ENCODE results near the gene PTPRCAP. TPM values are rescaled to one million over a fixed set of nuclear protein-coding genes. Genes with fewer than 3 reads are reported as not detected.
A peak's percentile ranks its signal among the peaks of the same experiment; 100 is the strongest.
"Not testable (repeated sequence)": the region's sequence is repeated elsewhere in the genome, so short reads cannot be mapped to it uniquely, and the experiment has no call there.

Gene PTPRCAP
- polyA plus RNA-seq, 3 donors from 2014 or later: 1,315 to 1,354 (median 1,351) TPM

DNA sequence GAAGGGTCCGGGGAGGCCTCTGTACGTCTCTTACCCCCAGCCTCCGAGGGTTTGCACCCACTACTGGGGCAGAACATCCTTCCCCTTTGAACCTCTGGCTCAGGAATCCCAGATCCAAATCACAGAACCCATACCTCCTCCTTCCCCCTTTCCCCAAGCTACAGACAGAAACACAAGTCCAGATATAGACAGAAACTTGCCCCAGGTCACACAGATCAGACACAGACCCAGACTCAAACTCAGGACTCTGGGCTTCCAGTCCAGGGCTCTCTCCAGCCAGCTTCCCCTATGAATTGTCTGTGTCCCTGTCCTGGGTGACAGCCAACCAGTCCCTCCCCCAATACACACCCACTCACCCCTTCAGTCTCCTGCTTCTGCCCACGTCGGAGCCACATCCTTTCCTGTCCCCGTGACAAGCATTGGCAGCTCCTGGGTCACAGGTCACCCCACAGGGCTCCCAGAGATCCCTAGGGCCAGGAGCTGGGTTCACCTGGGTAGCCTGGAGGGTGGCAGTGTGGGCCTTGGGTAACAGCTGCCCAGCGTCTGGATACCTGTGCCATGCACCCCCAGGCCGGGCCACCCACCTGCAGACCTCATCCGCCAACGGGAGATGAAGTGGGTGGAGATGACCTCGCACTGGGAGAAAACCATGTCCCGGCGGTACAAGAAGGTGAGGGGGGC, 32.8 kb downstream of the PTPRCAP start:
- Mint-ChIP-seq H3K4me1 (peaks cover 59 to 79% of the 10 kb centered on the region in 2 donors), H3K27ac (peak overlapping the region; percentile 91 to 98 (median 96)), H3K9me3 (no peaks in the 10 kb centered on the region), H3K4me3 (peak overlapping the region; percentile 95 to 99 (median 98)), H3K27me3 (ENCODE audit: low read depth in 3 of 3) (peaks cover 3 to 12% (median 10%) of the 10 kb centered on the region in 3 donors), H3K36me3 (peaks cover 4 to 23% (median 5%) of the 10 kb centered on the region in 3 donors)
- DNase-seq: peak in 2 of 3 donors; percentile 57

DNA sequence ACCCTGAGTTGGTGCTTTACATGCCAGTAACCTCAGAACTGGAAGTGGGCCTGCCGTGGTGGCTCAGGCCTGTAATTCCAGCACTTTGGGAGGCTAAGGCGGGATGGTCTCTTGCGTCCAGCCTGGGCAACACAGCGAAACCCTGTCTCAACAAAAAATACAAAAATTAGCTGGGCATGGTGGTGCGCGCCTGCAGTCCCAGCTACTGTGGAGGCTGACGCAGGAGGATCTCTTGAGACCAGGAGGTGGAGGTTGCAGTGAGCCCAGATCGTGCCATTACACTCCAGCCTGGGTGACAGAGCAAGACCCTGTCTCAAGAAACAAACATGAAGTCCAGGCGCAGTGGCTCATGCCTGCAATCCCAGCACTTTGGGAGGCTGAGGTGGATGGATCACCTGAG, 34.4 kb downstream of the PTPRCAP start:
- Mint-ChIP-seq H3K4me1 (peaks cover 48 to 75% of the 10 kb centered on the region in 2 donors), H3K27ac (peak overlapping the region; percentile 91 to 98 (median 94)), H3K4me3 (peak overlapping the region; percentile 95 to 99 (median 98)), H3K36me3 (peaks cover 4 to 23% (median 5%) of the 10 kb centered on the region in 3 donors)
- H3K27me3 Mint-ChIP-seq (ENCODE audit: low read depth in 3 of 3); H3K9me3 Mint-ChIP-seq; DNase-seq: not testable (repeated sequence)

DNA sequence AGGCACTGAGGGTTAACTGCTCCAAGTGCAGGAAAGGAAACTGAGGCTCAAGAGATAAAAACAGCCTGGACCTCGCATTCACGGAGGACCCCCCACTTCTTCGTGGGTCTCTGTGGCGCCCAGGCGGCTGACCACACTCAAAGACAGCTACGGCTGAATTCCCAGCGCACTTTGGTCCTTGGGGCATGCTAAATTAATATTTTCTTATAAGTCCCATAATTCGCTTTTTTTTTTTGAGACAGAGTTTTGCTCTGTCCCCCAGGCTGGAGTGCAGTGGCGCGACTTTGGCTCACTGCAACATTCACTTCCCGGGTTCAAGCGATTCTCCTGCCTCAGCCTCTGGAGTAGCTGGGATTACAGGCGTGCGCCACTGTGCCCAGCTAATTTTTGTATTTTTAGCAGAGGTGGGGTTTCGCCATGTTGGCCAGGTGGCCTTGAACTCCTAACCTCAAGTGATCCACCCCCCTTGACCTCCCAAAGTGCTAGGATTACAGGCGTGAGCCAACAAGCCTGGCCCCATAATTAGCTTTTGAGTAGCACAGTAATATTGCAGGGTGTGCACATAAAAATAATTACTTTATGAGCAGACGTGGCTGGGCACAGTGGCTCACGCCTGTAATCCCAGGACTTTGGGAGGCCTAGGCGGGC, 35.2 kb downstream of the PTPRCAP start:
- not testable (repeated sequence) for DNase-seq; H3K27me3 Mint-ChIP-seq (ENCODE audit: low read depth in 3 of 3); H3K9me3 Mint-ChIP-seq
- peak overlapping the region; percentile 73 to 97 (median 91) for H3K27ac Mint-ChIP-seq
- peaks cover 4 to 28% (median 4%) of the 10 kb centered on the region in 3 donors for H3K36me3 Mint-ChIP-seq
- peaks cover 48 to 74% of the 10 kb centered on the region in 2 donors for H3K4me1 Mint-ChIP-seq
- peak overlapping the region; percentile 79 to 99 (median 96) for H3K4me3 Mint-ChIP-seq

DNA sequence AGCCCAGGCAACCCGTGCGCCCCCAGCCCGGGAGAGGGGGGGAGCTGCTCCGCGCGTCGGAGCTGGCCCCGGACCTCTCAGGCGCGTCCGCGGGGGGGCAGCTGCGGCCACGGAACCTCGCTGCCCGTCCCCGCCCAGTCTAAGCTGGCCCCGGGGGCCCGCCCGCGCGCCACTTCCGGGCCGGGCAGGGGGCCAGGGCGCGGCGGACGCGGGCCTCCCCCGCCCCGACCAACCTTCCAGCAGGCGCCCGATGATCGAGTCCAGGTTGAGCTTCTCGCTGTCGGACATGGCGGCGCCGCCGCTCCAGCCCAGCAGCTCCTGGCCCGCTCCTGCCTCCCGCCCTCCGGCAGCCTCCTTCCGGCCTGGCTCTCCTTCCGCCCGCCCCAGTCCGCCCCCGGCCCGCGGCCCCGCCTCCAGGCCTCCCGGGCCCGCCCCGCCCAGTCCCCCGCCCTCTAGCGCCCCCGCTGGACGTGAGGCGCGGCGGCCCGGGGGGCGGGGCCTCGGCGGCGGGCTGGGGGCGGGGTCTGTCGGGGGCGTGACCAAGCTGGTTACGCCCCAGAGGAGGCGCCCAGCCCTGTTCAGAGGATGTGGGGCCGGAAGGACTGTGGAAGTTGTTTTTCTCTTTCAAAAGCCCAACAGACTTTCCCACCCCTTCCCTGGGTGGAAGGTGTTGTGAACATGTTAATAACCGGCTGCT, 35.8 kb downstream of the PTPRCAP start, which contains the start of gene PPP1CA:
TSS of gene PPP1CA (minus strand) at position 364 of the 697 bp plus-strand sequence. CDS start at position 288, 76 bp downstream.
- H3K4me3 Mint-ChIP-seq: peak within 1 kb of the TSS; percentile 85 to 99 (median 96)
- peaks cover 0 to 23% (median 4%) of the 10 kb centered on the region in 3 donors for H3K36me3 Mint-ChIP-seq
- DNase-seq: peak; percentile 93 to 94 (median 94)
- no peaks in the 10 kb centered on the region for H3K9me3 Mint-ChIP-seq
- H3K4me1 Mint-ChIP-seq: peaks cover 48 to 72% of the 10 kb centered on the region in 2 donors
- H3K27ac Mint-ChIP-seq: peak within 1 kb of the TSS; percentile 81 to 97 (median 91)
- H3K27me3 Mint-ChIP-seq (ENCODE audit: low read depth in 3 of 3): peaks cover 2 to 9% (median 6%) of the 10 kb centered on the region in 3 donors

GRCh38 chr11:67400942-67401494, 36.5 kb downstream of the PTPRCAP start:
- no peak for DNase-seq
- H3K4me1 Mint-ChIP-seq: peaks cover 48 to 69% of the 10 kb centered on the region in 2 donors
- no peaks in the 10 kb centered on the region for H3K9me3 Mint-ChIP-seq

GRCh38 chr11:67400251-67400941, 37.1 kb downstream of the PTPRCAP start:
- H3K9me3 Mint-ChIP-seq: no peaks in the 10 kb centered on the region
- H3K4me3 Mint-ChIP-seq: peak overlapping the region; percentile 84 to 95 (median 90)
- DNase-seq: peak in 1 of 3 donors; percentile 35
- peaks cover 2 to 9% (median 7%) of the 10 kb centered on the region in 3 donors for H3K27me3 Mint-ChIP-seq (ENCODE audit: low read depth in 3 of 3)
- peaks cover 0 to 18% (median 4%) of the 10 kb centered on the region in 3 donors for H3K36me3 Mint-ChIP-seq
- H3K4me1 Mint-ChIP-seq: peaks cover 46 to 64% of the 10 kb centered on the region in 2 donors
- peak overlapping the region; percentile 81 to 92 (median 84) for H3K27ac Mint-ChIP-seq

More at GRCh38 chr11:67400942-67401494, 36.5 kb downstream of the PTPRCAP start:
- peak overlapping the region; percentile 84 to 95 (median 90) for H3K4me3 Mint-ChIP-seq
- H3K27ac Mint-ChIP-seq: peak overlapping the region; percentile 81 to 92 (median 84)
- H3K36me3 Mint-ChIP-seq: peaks cover 0 to 20% (median 4%) of the 10 kb centered on the region in 3 donors
- peaks cover 2 to 9% (median 7%) of the 10 kb centered on the region in 3 donors for H3K27me3 Mint-ChIP-seq (ENCODE audit: low read depth in 3 of 3)

- DNase-seq: no peak
- Mint-ChIP-seq H3K4me1 (peaks cover 40 to 54% of the 10 kb centered on the region in 2 donors), H3K9me3 (no peaks in the 10 kb centered on the region)
Measured at GRCh38 chr11:67398661-67399563, 38.6 kb downstream of the PTPRCAP start.

DNA sequence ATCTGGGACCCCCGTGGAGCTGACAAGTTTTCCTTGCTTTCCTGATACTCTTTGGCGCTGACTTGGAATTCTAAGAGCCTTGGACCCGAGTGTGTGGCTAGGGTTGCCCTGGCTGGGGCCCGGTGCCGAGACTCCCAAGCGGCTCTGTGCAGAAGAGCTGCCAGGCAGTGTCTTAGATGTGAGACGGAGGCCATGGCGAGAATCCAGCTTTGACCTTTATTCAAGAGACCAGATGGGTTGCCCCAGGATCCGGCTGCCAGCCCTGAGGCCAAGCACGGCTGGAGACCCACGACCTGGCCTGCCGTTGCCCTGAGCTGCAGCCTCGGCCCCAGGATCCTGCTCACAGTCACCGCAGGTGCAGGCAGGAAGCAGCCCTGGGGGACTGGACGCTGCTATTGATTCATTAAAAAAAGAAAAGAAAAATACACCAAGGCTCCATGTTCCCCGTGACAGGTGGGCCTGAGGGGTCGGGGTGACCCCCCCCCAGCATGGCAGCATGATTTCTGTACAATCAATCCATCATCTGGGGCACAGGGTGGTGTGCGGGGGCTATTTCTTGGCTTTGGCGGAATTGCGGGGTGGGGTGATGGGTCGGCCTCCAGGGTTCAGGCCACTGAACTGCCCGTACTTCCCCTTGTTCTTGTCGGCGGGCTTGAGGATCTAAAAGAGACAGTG, 39.4 kb downstream of the PTPRCAP start:
- no peak for DNase-seq
- Mint-ChIP-seq H3K27me3 (ENCODE audit: low read depth in 3 of 3) (peaks cover 2 to 5% (median 2%) of the 10 kb centered on the region in 3 donors), H3K4me1 (peaks cover 40 to 53% of the 10 kb centered on the region in 2 donors), H3K27ac (peak overlapping the region in 4 of 6 donors; percentile 30 to 78 (median 56)), H3K36me3 (peaks cover 0 to 13% (median 3%) of the 10 kb centered on the region in 3 donors), H3K4me3 (peak overlapping the region in 1 of 5 donors; percentile 30), H3K9me3 (no peaks in the 10 kb centered on the region)

More at GRCh38 chr11:67398661-67399563, 38.6 kb downstream of the PTPRCAP start:
- Mint-ChIP-seq H3K4me3 (peak overlapping the region in 3 of 5 donors; percentile 47 to 84 (median 60)), H3K27me3 (ENCODE audit: low read depth in 3 of 3) (peaks cover 2 to 6% (median 3%) of the 10 kb centered on the region in 3 donors), H3K36me3 (peaks cover 0 to 13% (median under 1%) of the 10 kb centered on the region in 3 donors), H3K27ac (peak overlapping the region in 1 of 6 donors; percentile 66)

- Mint-ChIP-seq H3K4me3 (no peak overlapping the region), H3K9me3 (no peaks in the 10 kb centered on the region), H3K27ac (peak overlapping the region in 4 of 6 donors; percentile 30 to 78 (median 56)), H3K27me3 (ENCODE audit: low read depth in 3 of 3) (peaks cover 2 to 5% (median 2%) of the 10 kb centered on the region in 3 donors), H3K36me3 (peaks cover 0 to 13% (median 3%) of the 10 kb centered on the region in 3 donors), H3K4me1 (peaks cover 44 to 56% of the 10 kb centered on the region in 2 donors)
- DNase-seq: no peak
Measured at GRCh38 chr11:67397536-67397935, 39.9 kb downstream of the PTPRCAP start.

DNA sequence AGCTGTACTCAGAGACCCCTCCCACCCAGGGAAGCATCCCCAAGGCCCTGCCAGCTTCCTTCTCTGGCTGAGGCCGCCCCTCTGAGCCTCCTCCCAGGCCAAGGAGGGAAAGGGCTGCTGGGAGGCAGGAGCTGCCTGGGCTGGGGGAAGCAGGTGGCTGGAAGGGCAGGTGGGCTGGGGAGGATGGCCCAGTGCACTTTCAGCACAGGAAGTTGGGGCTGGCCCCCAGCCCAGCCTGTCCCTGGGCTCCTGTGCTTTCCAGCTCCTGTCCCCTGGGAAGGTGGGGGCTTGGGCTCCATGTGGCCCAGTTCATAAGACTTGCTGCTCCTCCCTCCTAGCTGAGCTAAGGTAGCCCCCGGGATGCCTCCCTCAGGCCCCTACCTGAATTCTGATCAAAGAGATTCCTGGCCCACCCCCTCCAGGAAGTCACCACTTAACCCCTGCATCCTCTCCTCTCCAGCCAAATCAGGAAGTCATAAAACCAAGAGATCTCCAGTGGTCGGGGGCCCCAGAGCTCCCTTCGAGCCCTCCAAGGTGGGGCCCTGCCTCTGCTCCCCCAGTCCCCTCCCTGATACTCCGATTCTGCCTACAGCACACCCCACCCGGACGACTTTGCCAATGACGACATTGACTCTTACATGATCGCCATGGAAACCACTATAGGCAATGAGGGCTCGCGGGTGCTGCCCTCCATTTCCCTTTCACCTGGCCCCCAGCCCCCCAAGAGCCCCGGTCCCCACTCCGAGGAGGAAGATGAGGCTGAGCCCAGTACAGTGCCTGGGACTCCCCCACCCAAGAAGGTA, 40.7 kb downstream of the PTPRCAP start:
- H3K4me3 Mint-ChIP-seq: peak overlapping the region in 1 of 5 donors; percentile 34
- no peaks in the 10 kb centered on the region for H3K9me3 Mint-ChIP-seq
- peaks cover 50 to 54% of the 10 kb centered on the region in 2 donors for H3K4me1 Mint-ChIP-seq
- peak overlapping the region; percentile 40 to 88 (median 77) for H3K27ac Mint-ChIP-seq
- DNase-seq: no peak
- peaks cover 0 to 13% (median 3%) of the 10 kb centered on the region in 3 donors for H3K36me3 Mint-ChIP-seq
- peaks cover 4 to 8% (median 4%) of the 10 kb centered on the region in 3 donors for H3K27me3 Mint-ChIP-seq (ENCODE audit: low read depth in 3 of 3)

DNA sequence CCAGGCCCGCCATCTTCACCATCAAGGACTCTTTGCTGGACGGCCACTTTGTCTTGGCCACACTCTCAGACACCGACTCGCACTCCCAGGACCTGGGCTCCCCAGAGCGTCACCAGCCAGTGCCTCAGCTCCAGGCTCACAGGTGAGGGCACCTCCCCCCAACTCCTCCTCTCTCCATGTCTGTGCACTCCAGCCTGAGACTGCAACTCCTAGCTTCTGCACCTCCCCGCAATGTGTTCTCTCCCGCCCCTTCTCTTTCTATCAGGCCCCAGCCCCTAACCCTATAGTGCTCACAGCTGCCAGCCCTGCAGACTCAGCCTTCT, 41.3 kb downstream of the PTPRCAP start:
- Mint-ChIP-seq H3K9me3 (no peaks in the 10 kb centered on the region), H3K36me3 (peaks cover 0 to 13% (median 3%) of the 10 kb centered on the region in 3 donors), H3K4me3 (no peak overlapping the region), H3K4me1 (peaks cover 53 to 59% of the 10 kb centered on the region in 2 donors), H3K27ac (no peak overlapping the region), H3K27me3 (ENCODE audit: low read depth in 3 of 3) (peaks cover 4 to 8% (median 6%) of the 10 kb centered on the region in 3 donors)
- DNase-seq: no peak
